ENCODE results near the gene SPOCK2.

GRCh38 chr10:72080042-72080975 is 8.0 kb downstream of the SPOCK2 start:
- TF ChIP-seq POLR2A (IDR thresholded peaks at IDR 0.05): no peak
- no peak for TF ChIP-seq CTCF (IDR thresholded peaks at IDR 0.05)

Measured in lower leg skin (tissue), 3 donors.